Activated effector memory CD4-positive, alpha-beta T cell treated with anti-CD3 and anti-CD28 coated beads, Interleukin-2, amount 50 U/mL, for 16 hours (primary cell): Measurements from ENCODE around the gene UBE2E1.
"Not testable (repeated sequence)": the region's sequence is repeated elsewhere in the genome, so short reads cannot be mapped to it uniquely, and the experiment has no call there.

Source experiments
- DNase-seq: peaks from one replicate; pipeline ENCODE4 v3.0.0-alpha.2; 2020

Gene UBE2E1

GRCh38 chr3:23884481-23884880 lies 78.7 kb downstream of the UBE2E1 start:
- no peak for DNase-seq

GRCh38 chr3:23885210-23885609 lies 79.5 kb downstream of the UBE2E1 start:
- no peak for DNase-seq

DNA sequence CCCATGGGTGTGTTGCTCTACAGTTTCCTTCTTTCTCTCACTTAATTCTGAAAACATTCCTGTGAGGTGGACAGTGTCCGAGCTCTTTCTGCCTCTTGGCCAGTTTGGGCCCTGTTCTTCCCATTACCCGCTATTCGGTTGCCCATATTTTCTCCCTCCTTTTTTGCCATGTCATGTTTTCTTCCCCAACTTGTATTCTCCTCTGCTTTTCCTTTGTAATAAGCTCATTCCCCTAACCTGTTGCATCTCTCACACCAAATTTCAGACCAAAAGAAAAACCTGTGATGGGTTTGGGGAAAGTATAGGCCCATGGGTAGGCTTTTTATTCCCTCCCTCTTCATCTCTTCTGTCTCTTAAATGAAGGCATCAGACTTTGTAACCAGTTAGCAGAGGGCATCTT lies 80.6 kb downstream of the UBE2E1 start:
- no peak for DNase-seq

GRCh38 chr3:23888617-23889228 lies 83.0 kb downstream of the UBE2E1 start:
- no peak for DNase-seq

DNA sequence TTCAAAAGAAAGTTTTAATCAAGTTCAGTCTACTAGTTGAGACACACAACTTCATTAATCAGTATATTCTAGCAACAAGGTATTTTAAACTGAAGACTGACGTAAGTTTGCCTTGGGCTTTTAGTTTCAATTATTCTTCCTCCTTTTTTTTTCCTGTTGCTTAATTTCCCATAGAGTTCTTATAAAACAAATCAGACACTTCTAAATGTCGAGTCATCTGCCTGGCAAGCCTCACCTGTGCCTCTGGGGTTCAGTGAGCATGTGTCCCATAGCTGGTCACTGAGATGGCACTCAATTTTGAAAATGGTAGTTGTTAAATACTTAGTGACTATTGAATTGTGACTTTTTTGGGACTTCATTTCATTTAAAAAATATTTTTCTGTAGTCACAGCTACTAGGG lies 83.6 kb downstream of the UBE2E1 start:
- DNase-seq: no peak

DNA sequence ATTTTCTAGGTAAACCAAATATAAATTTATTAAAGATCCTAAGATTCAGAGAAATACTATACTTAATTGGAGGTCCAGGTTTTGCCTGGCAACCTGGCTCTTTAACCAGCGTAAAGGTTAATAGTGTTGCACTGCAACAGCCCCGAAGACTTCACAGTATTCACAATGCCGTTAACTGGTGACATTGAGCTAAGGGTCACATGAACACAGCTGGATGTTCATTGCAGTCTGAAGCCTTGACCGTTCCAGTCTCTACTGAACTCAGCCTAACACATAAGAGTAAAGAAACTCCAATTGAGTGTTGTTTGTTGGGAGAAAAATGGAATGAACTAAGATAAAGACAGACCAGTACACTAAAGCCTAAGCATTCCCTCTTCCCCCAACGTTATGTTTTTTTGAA lies 84.2 kb downstream of the UBE2E1 start:
- DNase-seq: no peak

GRCh38 chr3:23894254-23895061 lies 88.7 kb downstream of the UBE2E1 start:
- no peak for DNase-seq

DNA sequence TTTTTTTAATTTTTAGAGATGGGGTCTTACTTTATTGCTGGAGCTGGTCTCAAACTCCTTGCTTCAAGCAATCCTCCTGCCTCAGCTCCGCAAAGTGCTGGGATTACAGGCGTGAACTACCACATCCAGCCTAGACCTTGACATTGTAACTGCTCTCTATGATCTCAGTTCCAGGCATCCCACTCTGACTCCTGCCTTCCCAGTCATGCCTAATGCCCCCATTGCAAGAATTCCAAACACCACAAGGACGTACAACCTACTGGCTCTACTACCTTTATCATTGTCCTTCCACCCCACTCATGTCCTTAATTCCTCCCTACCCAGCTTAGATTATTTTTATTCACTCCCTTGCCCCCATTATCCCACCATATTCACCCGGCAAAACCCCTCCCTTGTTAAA lies 89.4 kb downstream of the UBE2E1 start:
- no peak for DNase-seq

DNA sequence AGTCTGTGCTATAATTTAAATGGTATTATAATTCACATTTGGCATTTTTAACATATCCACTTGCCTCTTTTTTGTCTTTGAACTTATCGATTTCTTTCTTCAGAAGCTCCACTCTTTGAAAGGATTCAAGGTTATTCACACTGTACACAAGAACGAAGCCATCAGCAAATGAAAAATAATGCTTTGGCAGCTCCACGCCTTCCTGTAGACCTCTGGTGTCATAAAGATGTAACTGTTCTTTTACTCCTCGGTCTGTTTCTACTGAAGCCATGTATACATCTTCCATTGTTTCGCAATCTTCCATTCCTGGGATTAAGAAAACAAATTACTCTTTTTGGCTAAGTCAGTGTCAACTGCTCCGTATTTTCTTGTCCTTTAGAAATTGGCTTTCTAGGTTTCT lies 95.0 kb downstream of the UBE2E1 start:
- no peak for DNase-seq

DNA sequence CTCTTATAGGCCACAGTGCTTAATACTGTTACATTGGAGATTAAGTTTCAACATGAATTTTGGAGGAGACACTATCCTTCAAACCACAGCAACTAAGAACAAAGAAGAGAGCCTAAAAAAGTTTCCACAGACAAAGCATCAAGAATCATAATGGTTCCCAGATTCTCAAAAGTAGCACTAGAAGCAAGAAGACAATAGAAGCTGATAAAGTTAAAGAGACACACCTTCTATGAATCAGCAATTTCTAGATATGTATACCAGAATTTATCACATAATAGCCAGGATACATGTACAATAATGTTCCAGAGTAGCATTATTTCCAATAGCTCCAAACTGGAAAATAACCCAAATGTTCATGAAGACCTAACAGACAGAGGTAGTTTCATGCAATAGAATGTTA lies 98.8 kb downstream of the UBE2E1 start:
- DNase-seq: no peak

DNA sequence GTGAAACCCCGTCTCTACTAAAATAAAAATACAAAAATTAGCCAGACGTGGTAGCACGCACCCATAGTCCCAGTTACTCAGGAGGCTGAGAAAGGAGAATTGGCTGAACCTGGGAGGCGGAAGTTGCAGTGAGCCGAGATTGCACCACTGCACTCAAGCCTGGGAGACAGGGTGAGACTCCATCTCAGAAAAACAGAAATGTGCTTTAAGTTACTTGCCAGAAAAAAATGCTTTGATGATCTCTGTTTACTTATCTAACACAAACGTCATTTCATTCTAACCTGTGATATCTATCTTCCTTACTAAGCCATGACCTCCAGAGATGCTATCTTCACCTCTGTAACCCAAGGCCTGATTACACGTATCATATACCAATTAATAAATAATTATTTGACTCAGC lies 103.6 kb downstream of the UBE2E1 start:
- no peak for DNase-seq

DNA sequence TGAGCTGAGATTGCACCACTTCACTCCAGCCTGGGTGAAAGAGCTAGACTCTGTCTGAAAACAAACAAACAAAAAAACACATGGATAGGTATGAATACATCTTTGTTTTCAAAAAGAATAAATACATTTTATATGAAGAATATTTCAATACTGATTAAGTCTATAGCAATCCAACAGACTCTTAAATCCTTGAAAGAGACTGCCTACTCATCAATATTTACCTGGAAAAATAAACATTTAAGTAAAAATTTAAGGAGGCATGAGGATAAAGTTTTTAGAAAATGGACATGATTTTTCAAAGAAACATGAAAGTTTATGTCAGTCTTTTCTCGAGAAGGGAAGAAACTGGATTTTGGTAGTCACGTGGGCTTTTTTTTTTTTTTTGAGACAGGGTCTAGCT lies 105.6 kb downstream of the UBE2E1 start:
- DNase-seq: no peak

GRCh38 chr3:23912335-23912734 lies 106.6 kb downstream of the UBE2E1 start:
- not testable (repeated sequence) for DNase-seq

GRCh38 chr3:23913182-23913581 lies 107.4 kb downstream of the UBE2E1 start:
- no peak for DNase-seq

DNA sequence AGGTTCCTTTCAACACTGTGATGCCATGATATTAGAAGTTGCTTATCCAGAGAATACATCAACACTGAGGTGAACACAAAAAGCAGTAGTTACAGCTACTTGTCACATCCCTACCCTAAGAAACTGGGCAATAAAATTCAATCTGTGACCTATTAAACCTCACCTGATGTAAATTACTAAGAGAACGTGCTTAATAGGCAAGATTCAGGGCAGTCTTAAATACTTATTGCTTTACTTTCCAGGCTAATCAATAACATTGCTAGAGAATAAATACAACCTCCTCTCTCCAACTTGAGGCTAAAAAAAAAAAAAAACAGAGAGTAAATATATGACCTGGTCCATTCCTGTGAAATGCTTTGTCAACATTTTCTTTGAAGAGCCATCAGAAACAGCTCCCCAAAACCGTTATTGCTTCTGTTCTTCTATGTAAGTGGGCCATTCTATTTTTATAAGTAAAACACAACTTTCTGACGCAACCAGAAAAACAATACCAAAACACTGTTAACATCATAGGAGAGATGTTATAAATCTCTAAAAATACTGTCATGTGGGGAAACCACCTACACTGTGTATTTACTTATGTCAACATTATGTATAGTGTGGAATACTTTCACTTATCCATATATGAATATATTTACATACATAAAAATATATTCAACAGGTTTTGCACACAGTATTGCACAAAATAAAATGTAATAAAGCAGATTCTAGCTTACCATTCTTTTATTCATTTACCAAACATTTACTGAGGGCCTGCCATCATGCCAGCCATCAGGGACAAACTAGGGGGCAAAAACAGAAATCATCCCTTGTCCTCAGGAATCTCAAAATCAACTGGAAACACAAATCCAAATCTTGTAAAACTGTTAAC lies 108.4 kb downstream of the UBE2E1 start:
- no peak for DNase-seq

- no peak for DNase-seq
Measured at GRCh38 chr3:23915537-23916108, 109.9 kb downstream of the UBE2E1 start.

DNA sequence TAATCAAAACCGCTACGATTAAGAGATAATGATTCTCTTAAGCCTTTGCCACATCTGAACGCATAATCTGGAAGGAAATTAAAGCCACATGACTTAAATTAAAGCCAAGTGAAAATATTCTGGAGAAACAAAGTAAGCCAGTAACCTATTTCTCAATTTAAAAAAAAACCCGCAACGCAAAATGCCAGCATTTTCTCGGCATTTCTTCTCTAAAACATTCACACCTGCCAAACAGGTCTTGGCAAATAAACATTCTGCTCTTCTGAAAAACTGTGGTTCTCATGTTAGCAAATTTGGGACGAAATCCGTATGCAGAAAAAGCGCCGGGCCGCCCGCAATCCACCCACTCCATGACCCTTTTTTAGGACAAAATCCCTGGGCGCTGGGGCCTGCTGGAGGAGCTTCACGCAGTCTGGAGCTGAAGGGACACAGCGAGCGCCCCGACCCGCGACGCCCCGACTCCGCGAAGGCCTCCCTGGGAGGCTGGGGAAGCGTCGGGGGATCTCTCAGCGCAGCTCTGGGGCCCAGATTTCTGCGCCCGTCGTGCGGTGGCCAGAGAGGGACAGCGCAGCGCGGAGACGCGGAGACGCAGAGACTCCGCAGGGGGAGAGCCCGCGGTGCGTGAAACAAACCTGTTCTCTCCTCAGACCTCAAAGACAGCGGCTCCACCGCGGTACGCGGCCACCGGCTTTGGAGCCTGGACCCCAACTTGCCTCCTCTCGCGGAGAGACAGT lies 110.6 kb downstream of the UBE2E1 start:
- DNase-seq: no peak

DNA sequence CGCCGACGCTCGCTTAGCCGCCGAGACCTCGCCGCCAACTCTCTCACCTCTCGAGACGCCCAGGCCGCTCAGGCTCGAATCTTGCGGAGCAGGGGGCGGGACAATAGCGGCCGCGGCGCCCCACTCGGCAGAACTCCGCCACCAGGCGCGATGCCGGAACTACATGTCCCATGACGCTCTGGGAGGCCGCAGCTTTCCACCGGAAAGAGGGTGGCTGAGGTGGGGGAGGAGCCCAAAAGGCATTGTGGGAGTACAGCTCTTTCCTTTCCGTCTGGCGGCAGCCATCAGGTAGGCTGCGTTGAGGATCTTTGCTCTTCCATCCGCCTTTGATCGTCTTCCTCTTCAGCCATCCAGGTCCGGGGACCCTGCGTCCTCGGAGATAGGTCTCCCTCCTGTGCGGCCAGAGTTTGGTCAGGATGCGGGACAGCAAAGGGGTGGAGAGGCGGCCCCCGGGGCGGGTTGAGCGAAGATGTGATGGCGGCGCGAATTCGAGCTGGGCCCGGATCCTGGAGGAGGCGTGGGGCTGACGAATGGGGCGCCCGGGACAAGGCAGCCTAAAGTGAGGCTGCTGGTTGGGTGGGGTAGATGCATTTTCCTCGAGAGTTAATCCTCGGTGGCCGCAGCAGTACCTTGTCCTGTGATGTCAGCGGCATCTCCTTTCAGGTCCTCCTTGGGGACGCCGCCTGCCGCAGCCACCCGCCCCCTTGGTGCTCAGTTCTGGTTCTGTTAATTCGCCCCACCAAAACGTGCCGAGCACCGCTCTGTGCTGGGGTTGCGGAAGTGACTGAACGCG lies 111.3 kb downstream of the UBE2E1 start, which contains the start of the genes NKIRAS1 and RPL15:
NKIRAS1 (minus strand) TSS at position 105 of the 793 bp plus-strand sequence. CDS start 6,086 bp downstream, outside the sequence.
RPL15 (plus strand) TSS at position 247 of the 793 bp plus-strand sequence. CDS start 728 bp downstream, outside the sequence.
- DNase-seq: peak; percentile 99

GRCh38 chr3:23917679-23918303 lies 112.0 kb downstream of the UBE2E1 start:
- not testable (repeated sequence) for DNase-seq

GRCh38 chr3:23918331-23918730 lies 112.6 kb downstream of the UBE2E1 start:
- DNase-seq: not testable (repeated sequence)

DNA sequence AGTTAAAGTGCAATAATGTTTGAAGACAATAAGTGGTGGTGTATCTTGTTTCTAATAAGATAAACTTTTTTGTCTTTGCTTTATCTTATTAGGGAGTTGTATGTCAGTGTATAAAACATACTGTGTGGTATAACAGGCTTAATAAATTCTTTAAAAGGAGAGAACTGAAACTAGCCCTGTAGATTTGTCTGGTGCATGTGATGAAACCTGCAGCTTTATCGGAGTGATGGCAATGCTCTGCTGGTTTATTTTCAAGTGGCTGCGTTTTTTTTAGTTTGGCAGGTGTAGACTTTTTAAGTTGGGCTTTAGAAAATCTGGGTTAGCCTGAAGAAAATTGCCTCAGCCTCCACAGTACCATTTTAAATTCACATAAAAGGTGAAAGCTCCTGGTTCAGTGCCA lies 113.9 kb downstream of the UBE2E1 start:
- no peak for DNase-seq
